Left lobe of liver (tissue), 2 donors: ENCODE results near the gene ULBP3. TPM values are rescaled to one million over a fixed set of nuclear protein-coding genes. Genes with fewer than 3 reads are reported as not detected.

Source experiments
- ATAC-seq: fragments of 200-7000 bp; cut with Tn5 transposase; one replicate; pipeline ENCODE4 v1.9.1; 2020; ENCODE audit warnings: mild to moderate bottlenecking, moderate library complexity
- DNase-seq: peaks from one replicate; pipeline ENCODE4 v3.0.0-alpha.2; 2020; ENCODE audit warnings: low spot score
- total RNA-seq: library from RNA; stranded (reverse); gene quantifications from one replicate; pipeline ENCODE4 v1.2.1, GENCODE V29; 2021
- donor health status: DM: no; HTN: no; CAD: no; lungs with moderate emphysema.
- donor health status: DM: no; HTN: yes; CAD: no.

The ULBP3 gene
- 0.35 TPM for total RNA-seq

DNA sequence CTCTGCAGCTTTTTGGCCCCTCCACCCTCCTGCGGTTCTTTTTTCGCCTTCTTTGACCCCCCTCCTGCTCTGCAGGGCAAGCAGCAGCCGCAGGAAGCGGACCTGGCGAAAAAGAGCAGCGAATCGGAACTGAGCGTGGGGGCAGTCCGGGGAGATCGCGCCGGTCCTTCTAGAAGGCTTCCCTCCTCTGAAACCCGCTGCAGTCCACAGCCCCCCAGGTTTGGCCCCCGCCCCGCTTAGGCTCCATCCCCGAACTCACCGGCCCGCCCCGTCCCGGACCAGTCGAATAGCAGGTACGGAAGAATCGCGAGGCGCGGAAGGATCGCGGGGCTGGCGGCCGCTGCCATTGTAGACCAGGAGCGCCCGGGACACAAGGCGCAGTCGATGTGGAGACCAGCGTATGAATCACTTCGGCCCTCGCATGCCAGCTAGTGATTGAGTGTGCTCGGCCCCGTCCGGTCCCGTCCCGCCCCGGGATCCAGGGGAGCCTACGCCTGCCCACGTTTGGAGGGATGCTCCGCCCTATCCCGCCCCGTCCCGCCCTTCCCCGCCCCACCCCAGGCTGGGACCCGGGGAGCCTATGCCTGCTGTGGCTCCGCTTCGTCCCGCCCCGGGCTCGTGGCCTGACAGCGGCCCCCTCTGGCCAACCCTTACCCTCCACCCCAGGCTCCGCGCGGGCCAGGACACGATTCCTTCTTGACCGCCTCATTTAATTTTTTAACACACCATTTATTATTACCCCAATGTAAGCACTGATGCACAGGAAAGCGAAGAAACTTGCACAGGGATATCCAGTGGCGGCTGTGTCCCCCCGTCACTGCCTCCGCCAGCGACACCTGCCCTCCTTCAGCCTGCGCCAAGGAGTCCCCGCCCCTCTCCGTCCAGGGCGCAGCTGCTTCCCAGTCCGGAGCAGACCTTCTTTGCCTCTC, at the start of gene ULBP3:
Gene ULBP3 (minus strand): TSS at position 402 of the 929 bp plus-strand sequence. CDS start 55 bp downstream, at position 347.
- ATAC-seq: peak; percentile 89
- peak; percentile 82 for DNase-seq

- ATAC-seq: peak; percentile 55
- DNase-seq: no peak
Observed at GRCh38 chr6:150118627-150119026, 49.7 kb upstream of the ULBP3 start.

GRCh38 chr6:150118203-150118602, 49.3 kb upstream of the ULBP3 start:
- ATAC-seq (no peak), DNase-seq (no peak)

DNA sequence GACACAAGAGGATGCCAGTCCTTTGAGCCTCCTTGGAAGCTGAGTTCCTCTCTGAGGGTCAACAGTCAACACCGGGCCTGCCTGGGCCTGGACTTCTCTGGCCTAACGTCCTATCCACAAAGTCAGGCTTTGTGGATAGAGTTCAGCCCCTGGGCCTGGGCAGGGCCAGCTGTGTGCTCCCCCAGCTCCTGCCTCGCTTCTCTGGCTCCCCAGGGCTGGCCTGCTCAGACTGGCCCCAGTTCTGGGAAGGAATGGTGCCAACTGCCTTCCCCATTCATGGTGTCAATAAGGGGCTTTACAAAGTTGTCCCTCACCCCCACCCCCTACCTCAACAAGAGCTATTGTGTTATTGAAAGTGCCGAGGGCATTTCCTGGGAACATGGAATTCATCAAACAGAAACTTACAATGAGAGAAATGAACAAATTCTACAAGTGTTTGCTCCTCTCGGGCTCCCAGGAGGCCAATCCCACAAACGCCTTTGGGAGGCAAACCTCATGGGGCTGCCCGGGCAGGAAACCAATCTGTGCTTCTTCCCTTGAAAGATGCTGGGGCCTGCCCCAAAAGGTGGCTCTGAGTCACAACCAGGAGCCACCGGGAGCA, 47.4 kb upstream of the ULBP3 start:
- no peak for DNase-seq
- ATAC-seq: no peak

- DNase-seq (no peak), ATAC-seq (no peak)
Observed at GRCh38 chr6:150115769-150116168, 46.8 kb upstream of the ULBP3 start.

GRCh38 chr6:150112233-150112632, 43.3 kb upstream of the ULBP3 start:
- ATAC-seq (no peak), DNase-seq (no peak)

- ATAC-seq: no peak
- no peak for DNase-seq
Observed at GRCh38 chr6:150102750-150103270, 33.9 kb upstream of the ULBP3 start.

- ATAC-seq: no peak
- DNase-seq: no peak
Observed at GRCh38 chr6:150100745-150101144, 31.8 kb upstream of the ULBP3 start.

DNA sequence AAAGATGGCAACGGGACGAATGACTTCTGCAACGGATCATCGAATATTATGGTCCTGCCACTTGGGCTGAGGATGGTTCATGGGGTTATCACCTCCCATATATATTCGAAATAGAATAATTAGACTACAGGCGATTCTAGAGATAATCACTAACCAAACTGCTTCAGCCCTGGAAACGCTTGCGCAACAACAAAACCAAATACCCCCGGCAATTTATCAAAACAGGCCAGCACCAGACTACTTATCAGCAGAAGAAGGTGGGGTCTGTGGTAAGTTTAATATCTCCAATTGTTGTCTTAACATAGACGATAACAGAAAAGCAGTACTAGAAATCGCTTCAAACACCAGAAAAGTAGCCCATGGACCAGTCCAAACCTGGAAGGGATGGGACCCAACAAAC, 31.0 kb upstream of the ULBP3 start:
- DNase-seq: no peak
- no peak for ATAC-seq

- DNase-seq (peak; percentile 12), ATAC-seq (no peak)
Observed at GRCh38 chr6:150099546-150099945, 30.6 kb upstream of the ULBP3 start.

DNA sequence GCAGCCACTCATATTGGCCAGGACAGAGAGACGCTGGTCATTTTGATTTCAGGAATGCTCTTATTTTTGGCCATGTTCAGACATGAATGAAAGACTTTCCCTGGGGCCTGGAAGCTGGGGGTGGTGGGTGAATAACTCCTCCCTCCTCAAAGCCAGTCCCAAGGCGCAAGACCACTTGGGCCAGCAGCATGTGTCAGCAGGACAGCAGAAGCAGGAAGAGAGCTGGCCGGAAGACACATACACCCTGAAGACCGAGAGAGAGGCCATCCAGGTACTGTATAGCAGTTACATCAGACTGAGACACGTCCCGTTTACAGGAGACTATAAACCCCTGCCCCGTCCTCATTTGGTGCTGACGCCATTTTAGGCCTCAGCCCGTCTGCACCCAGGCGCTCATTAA, 29.2 kb upstream of the ULBP3 start:
- DNase-seq: no peak
- no peak for ATAC-seq

DNA sequence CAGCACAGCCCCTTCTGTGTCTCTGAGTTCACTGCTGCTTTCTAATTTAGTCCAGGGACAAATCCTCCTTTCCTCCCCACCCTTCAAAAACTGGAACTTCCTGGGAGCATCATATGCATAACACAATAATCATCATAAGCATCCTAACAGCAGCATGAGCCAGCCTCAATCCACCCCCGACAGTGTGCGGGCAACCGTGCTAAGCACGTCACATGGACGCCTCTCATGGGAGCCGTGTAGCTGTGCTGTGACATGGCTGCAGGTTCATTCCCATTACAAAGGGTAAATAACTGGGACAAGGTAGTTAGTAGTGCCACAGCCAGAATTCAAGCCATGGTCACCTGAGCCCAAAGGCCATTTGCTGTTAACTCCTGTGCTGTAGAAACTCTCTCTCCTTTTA, 24.5 kb upstream of the ULBP3 start:
- ATAC-seq (no peak), DNase-seq (no peak)

- ATAC-seq: no peak
- no peak for DNase-seq
Observed at GRCh38 chr6:150091476-150091875, 22.6 kb upstream of the ULBP3 start.

- no peak for DNase-seq
Observed at GRCh38 chr6:150090328-150090727, 21.4 kb upstream of the ULBP3 start.

GRCh38 chr6:150088481-150089154, 19.7 kb upstream of the ULBP3 start:
- no peak for ATAC-seq
- DNase-seq: no peak

More at GRCh38 chr6:150090328-150090727, 21.4 kb upstream of the ULBP3 start:
- ATAC-seq: no peak

GRCh38 chr6:150087336-150087735, 18.4 kb upstream of the ULBP3 start:
- ATAC-seq (no peak), DNase-seq (no peak)

DNA sequence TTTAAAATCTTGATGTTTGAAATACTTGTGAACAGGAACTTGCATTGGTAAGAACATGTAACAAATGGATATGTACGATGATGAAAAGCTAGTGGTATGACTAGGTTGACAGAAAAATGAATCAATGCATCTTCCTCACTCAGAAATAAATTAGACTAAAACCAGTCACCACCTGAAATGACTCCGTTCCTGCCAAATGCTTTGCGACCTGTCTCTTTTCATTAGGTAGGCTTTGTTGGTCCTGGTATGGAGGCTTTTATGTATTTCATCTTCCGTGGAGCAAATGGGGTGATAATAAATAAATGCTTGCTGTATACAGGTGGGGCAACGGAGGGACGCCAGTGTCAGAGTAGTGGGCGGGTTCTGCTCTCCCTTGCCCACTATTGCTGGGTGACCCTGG, 17.1 kb upstream of the ULBP3 start:
- DNase-seq (no peak), ATAC-seq (no peak)

DNA sequence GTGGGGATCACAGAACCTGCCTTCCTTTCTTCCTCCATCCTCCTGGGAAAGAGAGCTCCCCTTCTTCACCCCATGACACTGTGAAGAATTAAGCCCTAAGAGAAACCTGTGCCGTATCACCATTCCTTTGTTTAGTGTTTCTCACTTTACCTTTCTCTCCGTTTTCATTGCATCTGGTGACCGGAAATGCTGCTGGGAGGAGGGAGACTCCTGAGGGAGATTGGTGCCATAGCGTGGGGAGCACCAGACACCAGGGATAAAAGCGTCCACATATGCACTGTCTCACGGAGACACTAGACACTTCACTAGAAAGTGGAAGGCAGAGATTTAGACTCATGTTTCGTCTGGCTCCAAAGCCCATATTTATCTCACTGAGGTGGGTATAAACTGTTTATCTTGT, 15.5 kb upstream of the ULBP3 start:
- no peak for DNase-seq
- no peak for ATAC-seq

DNA sequence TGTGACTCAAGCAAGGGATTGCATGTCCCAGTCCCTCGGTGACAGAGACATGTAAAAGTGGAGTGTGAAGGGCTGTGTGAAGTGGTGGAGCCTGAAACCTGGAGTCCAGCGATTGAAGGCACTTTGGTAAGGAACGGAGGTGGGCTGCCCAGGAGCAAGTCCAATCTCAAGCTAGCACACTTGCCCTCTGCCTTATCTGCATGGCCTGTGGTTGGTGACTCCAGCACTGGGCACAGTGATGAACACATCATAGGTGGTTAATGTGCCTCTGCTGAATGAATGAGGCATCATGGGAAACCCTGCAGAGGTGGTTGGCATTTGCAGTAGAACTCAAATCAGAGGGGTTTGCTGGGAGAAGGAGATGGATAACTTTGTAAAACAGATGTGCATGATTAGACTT, 14.9 kb upstream of the ULBP3 start:
- no peak for ATAC-seq

GRCh38 chr6:150081702-150082101, 12.8 kb upstream of the ULBP3 start:
- ATAC-seq (no peak), DNase-seq (no peak)

More for the DNA sequence above, 14.9 kb upstream of the ULBP3 start:
- no peak for DNase-seq

DNA sequence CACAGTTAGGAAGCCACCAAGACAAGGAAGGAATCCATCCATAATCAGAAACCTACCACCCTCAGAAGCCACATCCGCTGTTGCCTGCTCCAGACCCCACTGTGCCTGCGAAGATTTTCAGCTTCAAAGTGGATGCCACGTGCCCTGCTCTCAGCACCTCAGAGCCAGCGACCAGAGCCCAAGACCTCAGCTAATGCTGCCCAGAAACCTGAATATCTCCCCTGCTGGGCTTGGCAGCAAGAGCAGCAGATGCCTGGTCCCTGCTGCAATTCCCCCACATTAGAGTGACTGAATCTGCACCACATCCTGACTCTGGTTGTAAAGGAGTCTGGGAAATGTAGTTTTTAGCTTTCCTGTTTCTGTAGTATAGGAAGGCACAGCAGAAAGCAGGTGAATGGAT, 10.7 kb upstream of the ULBP3 start:
- no peak for DNase-seq
- no peak for ATAC-seq
